ENCODE measurements around the gene ADAMTS14. TPM values are rescaled to one million over a fixed set of nuclear protein-coding genes. Genes with fewer than 3 reads are reported as not detected.
A peak's percentile ranks its signal among the peaks of the same experiment; 100 is the strongest.
"Not testable (repeated sequence)": the region's sequence is repeated elsewhere in the genome, so short reads cannot be mapped to it uniquely, and the experiment has no call there.

Gene ADAMTS14
- under 1 TPM in 1 of 2 experiments, not detected in 1; 0.05 TPM for total RNA-seq

GRCh38 chr10:70672165-70673042 is at the start of gene ADAMTS14:
Gene ADAMTS14, plus strand, starts transcription at chr10:70672506. Its CDS starts 297 bp downstream, at chr10:70672803.
- ATAC-seq (peak; percentile 74), DNase-seq (peak; percentile 36)
- no peaks in the 10 kb centered on the region for H3K36me3 Mint-ChIP-seq (ENCODE audit: low read depth)
- CTCF ChIA-PET: no interaction called here
- peak within 1 kb of the TSS; percentile 42 for H3K4me3 Mint-ChIP-seq
- peaks cover 36% of the 10 kb centered on the region for H3K27me3 Mint-ChIP-seq (ENCODE audit: low read depth)
- H3K27ac Mint-ChIP-seq: no peak within 1 kb of the TSS
- POLR2A ChIA-PET: no interaction called here
- H3K9me3 Mint-ChIP-seq (ENCODE audit: insufficient read depth): no peaks in the 10 kb centered on the region
- H3K4me1 Mint-ChIP-seq (ENCODE audit: low read depth): peaks cover 10% of the 10 kb centered on the region

GRCh38 chr10:70622541-70622940 is 49.8 kb upstream of the ADAMTS14 start:
- ATAC-seq (no peak), DNase-seq (no peak)
- H3K27me3 Mint-ChIP-seq (ENCODE audit: low read depth): peaks cover 6% of the 10 kb centered on the region
- ChIA-PET POLR2A (no interaction called here), CTCF (interaction anchor here (3.5 kb wide), 1 partner anchor 63 kb away, joined by 18 read pairs; no protein-coding TSS in a partner anchor)
- no peak overlapping the region for H3K27ac Mint-ChIP-seq
- H3K36me3 Mint-ChIP-seq (ENCODE audit: low read depth): peaks cover 2% of the 10 kb centered on the region
- no peak overlapping the region for H3K4me3 Mint-ChIP-seq
- peaks cover 5% of the 10 kb centered on the region for H3K9me3 Mint-ChIP-seq (ENCODE audit: insufficient read depth)
- H3K4me1 Mint-ChIP-seq (ENCODE audit: low read depth): peaks cover 17% of the 10 kb centered on the region

- ChIA-PET POLR2A (no interaction called here), CTCF (interaction anchor here (3.5 kb wide), 1 partner anchor 64 kb away, joined by 18 read pairs; no protein-coding TSS in a partner anchor)
- Mint-ChIP-seq H3K27ac (no peak overlapping the region), H3K27me3 (ENCODE audit: low read depth) (peaks cover 8% of the 10 kb centered on the region), H3K9me3 (ENCODE audit: insufficient read depth) (peaks cover 5% of the 10 kb centered on the region), H3K36me3 (ENCODE audit: low read depth) (peaks cover 2% of the 10 kb centered on the region), H3K4me3 (no peak overlapping the region), H3K4me1 (ENCODE audit: low read depth) (peaks cover 12% of the 10 kb centered on the region)
- ATAC-seq: no peak
- no peak for DNase-seq
Measured at GRCh38 chr10:70622981-70623844, 49.1 kb upstream of the ADAMTS14 start.

GRCh38 chr10:70626056-70626455 is 46.2 kb upstream of the ADAMTS14 start:
- peaks cover 8% of the 10 kb centered on the region for H3K27me3 Mint-ChIP-seq (ENCODE audit: low read depth)
- no peaks in the 10 kb centered on the region for H3K4me1 Mint-ChIP-seq (ENCODE audit: low read depth)
- peaks cover 11% of the 10 kb centered on the region for H3K9me3 Mint-ChIP-seq (ENCODE audit: insufficient read depth)
- H3K36me3 Mint-ChIP-seq (ENCODE audit: low read depth): no peaks in the 10 kb centered on the region
- H3K4me3 Mint-ChIP-seq: no peak overlapping the region
- POLR2A ChIA-PET: no interaction called here
- CTCF ChIA-PET: interaction anchor here (1.5 kb wide), 1 partner anchor 67 kb away, joined by 5 read pairs; no protein-coding TSS in a partner anchor
- DNase-seq (no peak), ATAC-seq (no peak)
- H3K27ac Mint-ChIP-seq: no peak overlapping the region

- ATAC-seq (no peak), DNase-seq (no peak)
- POLR2A ChIA-PET: interaction anchor here (0.6 kb wide), 1 partner anchor 96 kb away, joined by 3 read pairs; no protein-coding TSS in a partner anchor
- no peak overlapping the region for H3K27ac Mint-ChIP-seq
- H3K9me3 Mint-ChIP-seq (ENCODE audit: insufficient read depth): peaks cover 11% of the 10 kb centered on the region
- no peaks in the 10 kb centered on the region for H3K36me3 Mint-ChIP-seq (ENCODE audit: low read depth)
- H3K4me3 Mint-ChIP-seq: no peak overlapping the region
- CTCF ChIA-PET: no interaction called here
- peaks cover 23% of the 10 kb centered on the region for H3K27me3 Mint-ChIP-seq (ENCODE audit: low read depth)
- no peaks in the 10 kb centered on the region for H3K4me1 Mint-ChIP-seq (ENCODE audit: low read depth)
Measured at GRCh38 chr10:70629338-70629737, 43.0 kb upstream of the ADAMTS14 start.

GRCh38 chr10:70631735-70632134 is 40.6 kb upstream of the ADAMTS14 start:
- H3K9me3 Mint-ChIP-seq (ENCODE audit: insufficient read depth); CTCF ChIA-PET; H3K36me3 Mint-ChIP-seq (ENCODE audit: low read depth); H3K4me3 Mint-ChIP-seq; H3K27ac Mint-ChIP-seq; H3K4me1 Mint-ChIP-seq (ENCODE audit: low read depth); DNase-seq; ATAC-seq: not testable (repeated sequence)
- peaks cover 21% of the 10 kb centered on the region for H3K27me3 Mint-ChIP-seq (ENCODE audit: low read depth)
- POLR2A ChIA-PET: interaction anchor here (0.6 kb wide), 1 partner anchor 512 kb away, joined by 4 read pairs; no protein-coding TSS in a partner anchor

- H3K27me3 Mint-ChIP-seq (ENCODE audit: low read depth): peaks cover 19% of the 10 kb centered on the region
- peaks cover 6% of the 10 kb centered on the region for H3K9me3 Mint-ChIP-seq (ENCODE audit: insufficient read depth)
- H3K36me3 Mint-ChIP-seq (ENCODE audit: low read depth): no peaks in the 10 kb centered on the region
- no peaks in the 10 kb centered on the region for H3K4me1 Mint-ChIP-seq (ENCODE audit: low read depth)
- H3K4me3 Mint-ChIP-seq: no peak overlapping the region
- CTCF ChIA-PET: no interaction called here
- no peak for ATAC-seq
- POLR2A ChIA-PET: no interaction called here
- DNase-seq: no peak
- H3K27ac Mint-ChIP-seq: no peak overlapping the region
Measured at GRCh38 chr10:70634011-70634410, 38.3 kb upstream of the ADAMTS14 start.

GRCh38 chr10:70634515-70634914 is 37.8 kb upstream of the ADAMTS14 start:
- DNase-seq; POLR2A ChIA-PET; H3K9me3 Mint-ChIP-seq (ENCODE audit: insufficient read depth); H3K27ac Mint-ChIP-seq; ATAC-seq; CTCF ChIA-PET; H3K4me1 Mint-ChIP-seq (ENCODE audit: low read depth); H3K4me3 Mint-ChIP-seq; H3K36me3 Mint-ChIP-seq (ENCODE audit: low read depth): not testable (repeated sequence)
- peaks cover 19% of the 10 kb centered on the region for H3K27me3 Mint-ChIP-seq (ENCODE audit: low read depth)

- H3K4me1 Mint-ChIP-seq (ENCODE audit: low read depth); H3K27ac Mint-ChIP-seq; H3K36me3 Mint-ChIP-seq (ENCODE audit: low read depth); CTCF ChIA-PET; H3K9me3 Mint-ChIP-seq (ENCODE audit: insufficient read depth); ATAC-seq; H3K4me3 Mint-ChIP-seq; DNase-seq; POLR2A ChIA-PET: not testable (repeated sequence)
- H3K27me3 Mint-ChIP-seq (ENCODE audit: low read depth): peaks cover 27% of the 10 kb centered on the region
Measured at GRCh38 chr10:70639640-70640383, 32.5 kb upstream of the ADAMTS14 start.

- H3K4me1 Mint-ChIP-seq (ENCODE audit: low read depth); CTCF ChIA-PET; DNase-seq; H3K36me3 Mint-ChIP-seq (ENCODE audit: low read depth); POLR2A ChIA-PET; H3K9me3 Mint-ChIP-seq (ENCODE audit: insufficient read depth); ATAC-seq; H3K27ac Mint-ChIP-seq; H3K4me3 Mint-ChIP-seq: not testable (repeated sequence)
- H3K27me3 Mint-ChIP-seq (ENCODE audit: low read depth): peaks cover 25% of the 10 kb centered on the region
Measured at GRCh38 chr10:70643272-70643671, 29.0 kb upstream of the ADAMTS14 start.

- H3K4me1 Mint-ChIP-seq (ENCODE audit: low read depth); H3K27ac Mint-ChIP-seq; POLR2A ChIA-PET; CTCF ChIA-PET; DNase-seq; ATAC-seq; H3K36me3 Mint-ChIP-seq (ENCODE audit: low read depth); H3K4me3 Mint-ChIP-seq: not testable (repeated sequence)
- Mint-ChIP-seq H3K9me3 (ENCODE audit: insufficient read depth) (peaks cover 13% of the 10 kb centered on the region), H3K27me3 (ENCODE audit: low read depth) (peaks cover 24% of the 10 kb centered on the region)
Measured at GRCh38 chr10:70644959-70645358, 27.3 kb upstream of the ADAMTS14 start.
